Mesenteric fat pad (tissue), 1 donor: ENCODE results near the gene APOA4. TPM values are rescaled to one million over a fixed set of nuclear protein-coding genes. Genes with fewer than 3 reads are reported as not detected.

Experiments used
- DNase-seq: peaks from one replicate; pipeline ENCODE4 v3.0.0-alpha.2; 2020; ENCODE audit warnings: low spot score
- total RNA-seq: library from RNA; stranded (reverse); fragmentation: NEBNext Ultra II Directional; extraction: Animal tissue kit (Norgen Biotek cat#: 25700); gene quantifications from one replicate; pipeline ENCODE4 v1.2.1, GENCODE V29; 2021
- donor health status: DM: yes; HTN: yes; CAD: no.

Gene APOA4
- total RNA-seq, 1 donor from 2014 or later, result 15.0 TPM

- DNase-seq, result no peak
Measured at GRCh38 chr11:116782728-116783127, 40.4 kb downstream of the APOA4 start.

DNA sequence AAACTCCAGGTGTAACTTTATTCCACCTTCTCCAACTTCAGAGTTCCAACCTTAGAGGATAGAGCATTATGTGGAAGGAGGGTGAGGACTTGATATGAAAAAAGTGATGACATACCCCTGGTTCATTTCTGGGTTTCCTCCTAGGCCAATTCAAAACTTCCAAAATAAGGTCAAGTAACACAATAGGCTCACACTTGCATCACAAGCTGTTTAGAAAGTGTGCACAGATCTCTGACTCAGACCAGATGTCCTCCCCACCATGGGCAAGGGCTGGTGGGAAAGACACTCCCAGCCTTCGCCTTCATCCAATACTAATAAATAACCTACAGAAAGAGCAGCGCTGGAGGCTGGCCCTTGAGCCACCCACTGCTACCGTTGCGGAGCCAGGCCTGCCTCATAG lies 44.5 kb downstream of the APOA4 start:
- DNase-seq, result no peak

DNA sequence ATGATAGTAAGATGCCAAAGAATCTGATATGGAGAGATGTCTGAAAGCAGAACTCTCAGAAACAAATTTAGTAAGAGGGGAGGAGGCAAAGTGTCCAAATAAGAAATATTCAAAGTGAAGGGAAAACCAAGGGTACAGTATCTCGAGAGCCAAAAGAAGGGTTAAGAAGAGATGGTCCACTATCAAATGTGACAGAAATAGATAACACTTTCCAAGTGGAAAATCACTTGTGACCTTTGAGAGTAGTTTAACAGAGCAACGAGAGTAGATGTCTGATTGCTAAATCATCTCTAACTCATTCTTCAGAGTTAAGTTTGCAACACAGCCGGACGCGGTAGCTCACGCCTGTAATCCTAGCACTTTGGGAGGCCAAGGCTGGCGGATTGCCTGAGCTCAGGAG lies 46.0 kb downstream of the APOA4 start:
- no peak for DNase-seq

GRCh38 chr11:116776522-116776984 lies 46.6 kb downstream of the APOA4 start:
- DNase-seq, result no peak

GRCh38 chr11:116775975-116776374 lies 47.1 kb downstream of the APOA4 start:
- DNase-seq, result no peak

GRCh38 chr11:116774661-116775060 lies 48.4 kb downstream of the APOA4 start:
- DNase-seq, result no peak

DNA sequence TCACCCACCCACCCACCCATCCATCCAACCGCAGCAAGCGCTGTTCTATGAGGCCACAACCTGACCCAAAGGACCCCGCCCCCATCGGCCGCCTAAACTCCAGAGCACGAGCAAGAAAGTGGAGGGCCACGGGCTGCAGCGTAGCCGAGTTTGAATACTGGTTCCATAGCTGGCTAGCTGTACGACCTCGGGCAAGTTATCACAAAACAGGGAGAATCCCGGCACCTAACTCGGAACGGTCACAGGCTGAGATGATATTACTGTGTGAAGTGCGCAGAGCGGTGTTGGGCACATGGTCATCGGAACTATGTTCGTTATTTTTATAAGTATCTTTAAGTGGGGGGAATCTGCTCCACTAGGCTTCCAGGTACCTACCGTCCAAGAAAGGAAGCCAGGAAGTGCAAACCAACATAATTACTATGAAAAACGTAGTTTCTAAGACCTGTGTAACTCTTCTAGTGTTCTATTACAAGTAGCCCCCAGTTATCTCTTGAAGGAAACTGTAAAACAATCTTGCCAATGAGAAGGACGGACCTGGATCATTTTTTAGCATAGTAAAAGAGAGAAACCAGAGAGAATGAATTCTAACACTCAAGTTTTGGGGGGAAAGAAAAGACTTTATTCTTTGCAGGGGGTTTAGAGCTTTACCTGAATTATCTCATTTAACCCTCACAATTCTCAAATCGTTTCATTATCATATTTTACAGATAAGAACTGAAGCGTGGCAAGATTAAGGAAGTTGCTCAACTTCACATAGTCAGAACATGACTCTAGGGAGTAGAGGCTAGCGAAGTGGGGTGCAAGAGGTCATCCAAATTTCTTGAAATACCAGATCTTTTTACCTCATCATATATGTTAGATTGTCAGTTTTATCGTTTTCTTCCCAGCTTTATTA lies 49.7 kb downstream of the APOA4 start:
- no peak for DNase-seq

- DNase-seq, result peak; percentile 97
Measured at GRCh38 chr11:116772443-116773202, 50.5 kb downstream of the APOA4 start, which contains the start of gene BUD13. BUD13 (minus strand) TSS chr11:116772987; CDS start chr11:116772964, 23 bp downstream.

DNA sequence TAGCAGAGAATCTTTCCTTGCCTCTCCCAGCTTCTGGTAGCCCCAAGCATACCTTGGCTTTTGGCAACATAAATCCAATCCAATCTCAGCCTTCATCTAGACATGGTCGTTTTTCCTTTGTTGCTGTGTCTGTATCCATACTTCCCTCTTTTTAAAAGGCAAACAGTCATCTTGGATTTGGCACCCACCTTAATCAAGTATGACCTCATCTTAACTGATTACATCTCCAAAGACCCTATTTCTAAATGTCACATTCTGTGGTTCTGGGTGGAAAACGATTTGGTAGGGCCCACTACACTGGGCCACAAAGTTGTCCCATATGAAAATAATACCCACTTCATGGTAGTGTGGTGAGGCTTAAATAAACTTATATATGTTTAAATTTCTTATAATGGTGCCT lies 51.2 kb downstream of the APOA4 start:
- no peak for DNase-seq

Other genes with a start within 250 kb of the APOA4 start
- gene BUD13, start 50.3 kb downstream of the APOA4 start, total RNA-seq, result 13.4 TPM
- gene ZPR1, start 35.3 kb downstream of the APOA4 start, total RNA-seq, result 79.1 TPM
- not detected for gene APOA5, start 31.4 kb downstream of the APOA4 start, total RNA-seq
- gene APOC3, start 6.6 kb upstream of the APOA4 start, total RNA-seq, result 2.2 TPM
- gene APOA1, start 14.3 kb upstream of the APOA4 start, total RNA-seq, result 4.2 TPM